MG63 (cell line): ENCODE data around the gene EGLN1. TPM values are rescaled to one million over a fixed set of nuclear protein-coding genes. Genes with fewer than 3 reads are reported as not detected.

Source experiments
- DNase-seq: peaks from one replicate; pipeline ENCODE4 v3.0.0-alpha.2; 2020
- H3K27me3 ChIP-seq: fragments of 250-450 bp; sonication (Bioruptor Pico); 2 replicates; pipeline ENCODE4 v1.5.1; 2020; ENCODE audit warnings: mild to moderate bottlenecking, moderate library complexity
- H3K36me3 ChIP-seq: fragments of 250-450 bp; sonication (Bioruptor Pico); 2 replicates; pipeline ENCODE4 v1.5.1; 2020; ENCODE audit warnings: mild to moderate bottlenecking, moderate library complexity
- H3K4me3 ChIP-seq: fragments of 250-450 bp; sonication (Bioruptor Pico); 2 replicates; pipeline ENCODE4 v1.5.1; 2020; ENCODE audit warnings: mild to moderate bottlenecking, moderate library complexity
- H3K9me3 ChIP-seq: fragments of 250-450 bp; sonication (Bioruptor Pico); 2 replicates; pipeline ENCODE4 v1.5.1; 2020; ENCODE audit warnings: mild to moderate bottlenecking, moderate library complexity
- total RNA-seq: library from RNA; depleted of rRNA; stranded (reverse); fragments of >200 nt; shearing (Covaris generic); gene quantifications from 2 replicates; pipeline ENCODE4 v1.2.3, GENCODE V29; 2014; ENCODE audit warnings: low replicate concordance

Gene EGLN1
- total RNA-seq, 1 experiment from 2014 or later: 37.4 TPM

DNA sequence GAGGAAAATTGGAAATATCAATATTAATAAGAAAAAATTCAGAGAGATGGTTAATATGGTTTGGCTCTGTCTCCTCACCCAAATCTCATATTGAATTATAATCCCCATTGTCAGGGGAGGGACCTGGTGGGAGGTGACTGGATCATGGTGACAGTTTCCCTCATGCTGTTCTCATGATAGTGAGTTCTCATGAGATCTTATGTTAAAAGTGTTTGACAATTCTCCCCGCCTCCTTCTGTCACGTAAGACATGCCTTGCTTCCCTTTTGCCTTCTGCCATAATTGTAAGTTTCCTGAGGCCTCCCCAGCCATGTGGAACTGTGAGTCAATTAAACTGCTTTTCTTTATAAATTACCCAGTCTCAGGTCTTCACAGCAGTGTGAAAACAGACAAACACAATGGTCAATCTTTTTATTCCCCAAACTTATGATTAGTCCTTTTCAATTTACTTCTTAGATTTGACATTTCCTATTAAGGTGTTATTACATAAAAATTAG, 11.0 kb downstream of the EGLN1 start:
- Histone ChIP-seq H3K4me3 (no peak overlapping the region), H3K9me3 (no peaks in the 10 kb centered on the region), H3K27me3 (no peaks in the 10 kb centered on the region), H3K36me3 (peaks cover 43% of the 10 kb centered on the region)
- no peak for DNase-seq

DNA sequence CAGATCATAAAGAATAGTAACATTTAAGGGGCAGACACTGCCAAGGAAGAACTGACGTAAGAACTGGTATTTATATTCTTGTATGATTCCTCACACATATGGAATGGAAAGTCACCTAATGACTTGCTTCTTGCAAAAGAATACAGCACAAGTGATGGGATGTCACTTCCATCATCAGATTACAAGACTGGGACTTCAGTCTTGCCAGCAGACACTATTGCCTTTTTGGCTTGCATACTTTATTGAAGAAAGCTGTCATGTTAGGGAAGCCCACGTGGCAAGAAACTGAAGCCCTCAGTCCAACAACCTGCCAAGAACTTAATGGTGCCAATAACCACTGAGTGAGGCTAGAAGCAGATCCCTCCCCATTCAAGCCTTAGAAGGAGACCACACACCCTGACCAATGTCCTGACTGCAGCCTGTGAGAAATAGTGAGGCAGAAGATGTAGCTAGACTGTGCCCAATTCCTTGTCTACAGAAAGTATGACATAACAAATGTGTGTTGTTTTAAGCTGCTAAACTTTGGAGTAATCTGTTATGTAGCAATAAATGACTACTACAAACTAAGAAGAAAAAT, 12.0 kb downstream of the EGLN1 start:
- Histone ChIP-seq H3K27me3 (no peaks in the 10 kb centered on the region), H3K36me3 (peaks cover 43% of the 10 kb centered on the region), H3K4me3 (no peak overlapping the region), H3K9me3 (no peaks in the 10 kb centered on the region)
- no peak for DNase-seq

DNA sequence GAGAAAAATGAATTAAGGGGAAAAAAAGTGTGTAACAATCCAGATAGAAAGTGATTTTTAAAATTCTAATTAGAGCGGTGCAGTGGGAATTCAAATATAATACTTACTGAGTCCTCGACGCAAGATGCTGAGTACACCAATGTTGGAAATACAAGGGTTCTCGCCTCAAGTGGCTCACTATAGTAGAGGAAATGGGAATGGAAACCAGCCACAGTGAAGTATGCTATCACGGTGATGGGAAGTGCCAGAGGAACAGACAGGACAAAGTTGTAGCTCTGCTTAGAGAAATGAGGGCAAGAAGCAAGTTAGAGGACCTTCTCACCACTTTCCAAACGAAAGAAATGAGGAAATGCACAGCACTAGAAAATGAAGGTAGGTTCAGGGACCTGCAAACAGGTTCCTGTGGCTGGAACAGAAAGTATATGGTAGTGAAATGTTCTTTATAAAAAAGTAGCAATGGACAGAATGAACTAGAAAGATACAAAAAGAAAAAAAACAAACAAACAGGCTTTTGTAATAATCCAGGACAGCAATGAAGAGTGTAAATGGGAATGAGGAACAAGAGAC, 13.5 kb downstream of the EGLN1 start:
- Histone ChIP-seq H3K9me3 (no peaks in the 10 kb centered on the region), H3K4me3 (no peak overlapping the region), H3K27me3 (no peaks in the 10 kb centered on the region), H3K36me3 (peaks cover 41% of the 10 kb centered on the region)
- DNase-seq: no peak

DNA sequence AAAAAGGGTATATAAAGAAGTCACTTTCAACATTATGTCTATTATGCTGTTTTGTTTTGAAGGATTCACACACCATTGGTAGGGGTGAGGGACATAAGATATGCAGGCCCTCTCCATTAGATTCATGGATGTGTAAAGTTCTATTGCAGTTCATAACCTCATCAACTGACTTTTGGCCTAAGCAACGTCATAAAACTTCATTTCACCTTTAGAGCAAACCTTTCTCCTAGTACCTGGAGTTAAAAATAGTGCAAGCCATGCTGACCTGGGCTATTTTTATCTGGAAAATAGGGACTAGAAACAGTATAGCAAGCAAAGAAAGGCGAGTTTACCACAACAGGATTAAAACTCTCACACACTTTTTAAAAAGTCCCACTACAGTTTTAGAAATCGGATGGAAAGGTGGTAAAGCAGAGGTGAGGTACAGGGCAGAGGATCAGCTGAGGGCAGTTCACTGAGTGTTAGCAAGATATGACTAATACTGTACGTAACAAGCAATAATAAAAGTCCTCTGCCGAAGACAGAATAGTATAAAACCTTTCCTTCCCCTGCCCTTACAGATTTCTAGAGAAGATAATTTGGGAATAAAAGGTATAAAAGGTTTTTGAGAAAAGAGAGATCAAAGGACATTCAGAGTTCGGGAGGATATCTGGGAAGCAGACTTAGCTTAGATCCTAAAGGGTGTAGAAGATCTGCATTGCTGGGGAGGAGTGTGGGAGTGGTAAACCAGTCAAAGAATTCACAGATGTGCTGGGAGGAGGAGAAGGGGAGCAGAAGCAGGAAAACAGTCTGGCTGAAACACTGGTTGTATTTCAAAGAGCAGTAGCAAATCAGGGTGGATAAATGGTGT, 14.3 kb downstream of the EGLN1 start:
- no peaks in the 10 kb centered on the region for H3K27me3 ChIP-seq
- H3K36me3 ChIP-seq: peaks cover 35% of the 10 kb centered on the region
- no peak for DNase-seq
- no peak overlapping the region for H3K4me3 ChIP-seq
- H3K9me3 ChIP-seq: no peaks in the 10 kb centered on the region

DNA sequence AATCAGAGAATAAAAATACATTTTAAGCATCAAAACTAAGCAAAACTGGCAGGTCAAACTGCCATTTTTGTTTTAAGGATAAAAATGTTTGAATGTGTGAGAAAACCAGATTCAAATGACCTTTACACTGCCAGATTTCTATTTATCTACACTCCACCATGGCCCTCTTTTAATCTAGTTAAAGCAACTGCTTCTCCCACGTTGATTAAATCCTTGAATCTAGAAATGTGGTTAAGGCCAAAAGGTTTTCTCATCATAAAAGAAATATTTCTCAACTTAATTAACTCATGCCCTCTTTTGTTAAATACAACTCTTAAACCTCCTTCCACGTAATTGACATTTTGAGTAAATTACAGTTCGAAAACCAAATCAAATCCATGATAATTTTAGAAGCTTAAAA, 15.0 kb downstream of the EGLN1 start:
- no peak for DNase-seq
- Histone ChIP-seq H3K36me3 (peaks cover 28% of the 10 kb centered on the region), H3K27me3 (no peaks in the 10 kb centered on the region), H3K9me3 (no peaks in the 10 kb centered on the region), H3K4me3 (no peak overlapping the region)

DNA sequence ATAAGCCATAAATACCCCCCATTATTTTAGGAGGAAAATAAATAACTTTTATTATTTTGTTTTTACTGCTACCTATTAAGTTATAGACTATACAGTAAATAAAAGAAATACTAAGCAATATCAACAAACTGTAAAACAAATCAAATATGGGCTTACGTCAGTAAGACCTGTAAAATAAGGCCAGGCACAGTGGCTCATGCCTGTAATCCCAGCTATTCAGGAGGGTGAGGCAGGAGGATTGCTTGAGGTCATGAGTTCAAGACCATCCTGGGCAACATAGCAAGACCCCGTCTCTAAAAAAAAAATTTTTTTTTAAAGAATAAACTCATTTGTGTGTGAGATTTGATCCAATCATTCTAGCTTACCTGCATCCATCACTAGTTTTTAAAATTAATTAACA, 17.8 kb downstream of the EGLN1 start:
- no peak for DNase-seq
- Histone ChIP-seq H3K9me3 (no peaks in the 10 kb centered on the region), H3K27me3 (no peaks in the 10 kb centered on the region), H3K36me3 (peaks cover 18% of the 10 kb centered on the region), H3K4me3 (no peak overlapping the region)

DNA sequence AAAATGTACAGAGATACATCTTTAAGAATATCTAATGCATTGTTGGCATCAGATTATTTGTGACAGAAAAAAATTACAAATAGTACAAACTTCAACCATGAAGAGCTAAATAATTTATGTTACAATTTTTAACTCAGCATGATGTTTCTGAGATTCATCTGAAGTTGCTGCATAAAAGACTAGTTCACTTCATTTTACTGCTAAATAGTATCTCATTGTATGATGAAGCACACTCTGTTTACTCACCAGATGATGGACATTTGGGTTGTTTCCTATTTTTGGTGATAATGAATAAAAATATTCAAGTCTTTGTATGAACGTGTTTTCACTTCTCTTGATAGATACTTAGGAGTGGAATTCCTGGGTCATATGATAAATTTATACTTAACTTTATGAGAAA, 20.6 kb downstream of the EGLN1 start:
- Histone ChIP-seq H3K4me3 (no peak overlapping the region), H3K27me3 (no peaks in the 10 kb centered on the region), H3K36me3 (peaks cover 10% of the 10 kb centered on the region), H3K9me3 (no peaks in the 10 kb centered on the region)
- no peak for DNase-seq

DNA sequence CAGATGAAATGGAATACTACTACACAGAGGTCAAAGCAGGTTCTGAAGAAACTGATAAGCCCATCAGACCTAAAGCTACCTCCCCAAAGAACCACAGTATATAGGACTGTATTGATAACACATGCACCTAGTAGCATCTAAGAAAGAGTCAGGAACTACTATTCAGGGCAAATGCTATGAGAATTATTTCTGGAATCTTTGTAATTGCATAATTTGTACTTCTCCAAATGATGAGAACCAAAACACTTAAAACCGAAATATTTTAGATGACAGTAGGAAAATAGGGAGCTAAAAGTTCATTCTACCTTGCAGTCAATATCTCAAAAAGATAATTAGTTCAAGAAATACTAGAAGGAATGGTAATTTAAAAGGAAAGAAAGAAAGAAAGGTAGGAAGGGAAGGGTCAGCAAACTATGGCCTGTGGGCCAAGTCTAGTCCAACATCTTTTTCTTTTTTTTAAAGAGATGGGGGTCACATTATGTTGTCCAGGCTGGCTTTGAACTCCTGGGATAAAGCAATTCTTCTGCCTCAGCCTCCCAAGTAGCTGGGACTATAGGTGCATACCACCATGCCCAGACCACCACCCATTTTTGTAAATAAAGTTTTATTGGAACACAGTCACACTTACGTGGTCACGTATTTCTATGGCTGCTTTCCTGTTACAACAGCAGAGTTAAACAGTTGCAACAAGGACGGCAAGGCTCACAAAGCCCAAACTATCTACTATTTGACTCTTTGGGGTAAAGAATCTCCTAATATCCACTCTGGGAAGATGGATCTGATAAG, 24.0 kb downstream of the EGLN1 start:
- H3K27me3 ChIP-seq: no peaks in the 10 kb centered on the region
- peaks cover 6% of the 10 kb centered on the region for H3K36me3 ChIP-seq
- no peak for DNase-seq
- H3K9me3 ChIP-seq: no peaks in the 10 kb centered on the region
- H3K4me3 ChIP-seq: no peak overlapping the region

DNA sequence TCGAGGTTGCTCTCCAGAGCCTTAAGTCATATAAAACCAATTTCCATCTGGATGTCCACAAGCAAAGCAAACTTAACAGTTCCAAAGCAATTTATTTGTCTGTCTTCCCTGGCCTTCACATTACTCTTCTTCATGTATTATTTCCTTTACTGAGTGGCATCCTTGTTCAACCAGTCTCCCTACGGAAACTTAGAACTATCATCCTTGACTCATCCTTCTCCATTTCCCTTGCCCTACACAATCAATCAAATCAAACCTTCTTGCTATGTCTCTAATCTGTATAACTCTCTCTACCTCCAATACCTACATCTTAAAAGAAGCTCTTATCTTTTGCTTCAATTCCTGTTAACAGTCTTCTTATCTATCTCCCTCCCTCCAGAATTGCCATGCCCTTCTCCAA, 25.4 kb downstream of the EGLN1 start:
- Histone ChIP-seq H3K36me3 (peaks cover 4% of the 10 kb centered on the region), H3K27me3 (no peaks in the 10 kb centered on the region), H3K9me3 (no peaks in the 10 kb centered on the region), H3K4me3 (no peak overlapping the region)
- DNase-seq: no peak

DNA sequence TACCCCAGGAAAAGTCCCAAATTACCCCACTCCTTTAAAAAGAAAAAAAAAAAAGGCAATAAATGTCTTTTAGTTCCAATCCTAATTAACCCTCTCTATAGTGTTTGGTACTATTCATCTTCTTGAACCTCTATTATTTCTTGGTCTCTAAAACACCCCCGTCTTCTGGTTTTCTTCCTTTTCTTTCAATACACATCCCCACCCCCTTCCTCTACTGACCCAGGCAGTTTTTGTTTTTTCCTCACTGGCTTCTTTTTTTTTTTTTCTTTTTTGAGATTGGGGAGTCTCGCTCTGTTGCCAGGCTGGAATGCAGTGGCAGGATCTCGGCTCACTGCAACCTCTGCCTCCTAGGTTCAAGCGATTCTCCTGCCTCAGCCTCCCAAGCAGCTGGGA, 26.1 kb downstream of the EGLN1 start:
- H3K36me3 ChIP-seq: peaks cover 4% of the 10 kb centered on the region
- H3K4me3 ChIP-seq: no peak overlapping the region
- DNase-seq: no peak
- no peaks in the 10 kb centered on the region for H3K27me3 ChIP-seq
- H3K9me3 ChIP-seq: no peaks in the 10 kb centered on the region

DNA sequence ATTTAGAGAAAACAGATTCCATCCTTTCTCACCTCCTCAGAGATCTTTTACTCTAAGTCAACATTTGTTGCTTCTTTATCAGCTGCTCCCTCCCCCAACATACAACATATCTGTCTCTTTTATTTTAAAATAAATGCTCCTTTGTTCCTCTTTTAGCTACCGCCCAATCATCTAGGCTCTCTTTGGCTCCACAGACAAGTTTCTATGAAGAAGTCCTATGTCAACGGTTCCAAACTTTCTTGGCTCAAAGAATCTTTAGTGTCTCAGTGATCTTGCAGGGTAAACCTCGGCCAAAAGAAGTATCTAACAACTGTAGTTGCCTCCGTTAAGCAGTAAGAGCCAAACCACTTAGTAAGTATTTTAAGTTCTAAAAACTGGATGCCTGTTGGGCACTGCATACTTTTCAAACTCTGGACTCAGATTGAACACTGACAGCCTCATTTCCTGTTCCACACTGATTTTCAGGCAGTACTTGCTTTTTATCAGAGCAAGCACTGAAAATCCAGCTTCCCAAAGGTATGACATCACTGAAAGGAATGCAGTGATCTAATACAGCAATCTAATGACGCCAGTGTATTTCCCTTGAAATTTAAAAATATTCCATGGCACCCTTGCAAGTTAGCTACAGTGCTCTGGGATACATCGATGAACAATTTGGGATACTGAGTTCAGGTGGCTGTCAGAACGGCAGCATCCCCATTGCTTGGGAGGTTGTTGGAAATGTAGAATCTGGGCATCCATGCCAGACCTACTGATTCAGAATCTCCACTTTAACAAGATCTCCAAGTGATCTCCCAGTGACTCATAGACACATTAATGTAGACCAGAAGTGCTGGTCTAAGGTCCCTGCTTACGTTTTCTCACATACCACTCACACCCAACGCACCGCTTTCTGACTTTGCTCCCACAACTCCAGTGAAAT, 26.8 kb downstream of the EGLN1 start:
- Histone ChIP-seq H3K4me3 (peak overlapping the region; percentile 5), H3K9me3 (no peaks in the 10 kb centered on the region), H3K36me3 (peaks cover 4% of the 10 kb centered on the region), H3K27me3 (no peaks in the 10 kb centered on the region)
- peak; percentile 69 for DNase-seq

DNA sequence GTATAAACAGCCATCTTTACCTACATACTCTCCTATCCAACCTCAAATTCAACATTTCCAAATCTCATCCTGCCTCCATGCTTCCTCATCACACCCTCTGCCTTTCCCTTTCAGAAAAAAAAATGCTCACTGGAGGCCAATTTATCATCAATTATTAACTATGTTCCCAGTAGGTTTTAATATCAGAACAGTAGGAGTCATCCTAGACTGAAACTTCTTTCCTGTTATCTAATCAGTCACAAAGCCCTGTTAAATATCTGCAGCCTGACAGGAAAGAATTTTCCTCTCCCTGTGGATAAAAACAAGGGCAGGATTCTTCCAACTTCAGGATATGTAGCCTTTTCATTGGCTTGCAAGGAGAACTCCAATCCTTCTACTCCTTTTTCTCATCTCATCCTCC, 28.4 kb downstream of the EGLN1 start:
- no peak for DNase-seq
- Histone ChIP-seq H3K27me3 (no peaks in the 10 kb centered on the region), H3K36me3 (peaks cover 4% of the 10 kb centered on the region; the same call in 1 of the 2 replicates), H3K9me3 (no peaks in the 10 kb centered on the region), H3K4me3 (no peak overlapping the region)

DNA sequence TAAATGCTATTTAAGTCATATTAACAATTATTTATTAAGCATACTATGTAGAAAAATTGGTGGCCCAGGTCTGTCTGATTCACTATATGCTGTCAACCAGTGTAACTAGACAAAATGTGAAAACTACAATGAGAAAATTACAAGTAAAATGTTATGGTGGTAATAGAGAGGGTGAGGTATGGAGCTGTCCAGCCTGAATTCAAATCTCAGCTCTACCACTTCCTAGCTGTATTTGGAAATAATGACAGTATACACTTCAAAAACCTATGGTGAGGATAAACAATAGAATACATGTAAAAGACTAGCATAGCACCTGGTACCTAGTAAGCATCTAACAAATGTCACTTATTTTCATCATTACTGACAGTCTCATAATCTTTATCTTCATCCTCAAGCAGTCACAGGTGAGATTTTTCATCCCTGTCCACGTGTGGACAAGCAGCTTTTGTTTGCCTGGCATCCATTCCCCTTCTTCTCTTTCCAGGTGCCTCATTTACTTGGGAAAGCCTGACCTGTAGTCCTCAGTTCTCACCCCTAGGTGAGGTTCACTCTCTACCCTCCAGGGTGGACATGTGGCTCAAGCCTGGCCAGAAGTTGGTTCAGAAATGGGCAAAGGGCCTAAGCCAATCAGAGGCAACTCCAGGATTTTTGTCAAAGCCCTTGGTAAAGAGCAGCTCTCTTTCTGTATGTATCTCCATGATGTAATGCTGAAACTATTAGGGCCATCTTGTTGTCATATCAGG, 29.5 kb downstream of the EGLN1 start:
- H3K9me3 ChIP-seq: no peaks in the 10 kb centered on the region
- H3K27me3 ChIP-seq: no peaks in the 10 kb centered on the region
- no peak for DNase-seq
- H3K36me3 ChIP-seq: peaks cover under 1% of the 10 kb centered on the region; the same call in 1 of the 2 replicates
- H3K4me3 ChIP-seq: no peak overlapping the region

DNA sequence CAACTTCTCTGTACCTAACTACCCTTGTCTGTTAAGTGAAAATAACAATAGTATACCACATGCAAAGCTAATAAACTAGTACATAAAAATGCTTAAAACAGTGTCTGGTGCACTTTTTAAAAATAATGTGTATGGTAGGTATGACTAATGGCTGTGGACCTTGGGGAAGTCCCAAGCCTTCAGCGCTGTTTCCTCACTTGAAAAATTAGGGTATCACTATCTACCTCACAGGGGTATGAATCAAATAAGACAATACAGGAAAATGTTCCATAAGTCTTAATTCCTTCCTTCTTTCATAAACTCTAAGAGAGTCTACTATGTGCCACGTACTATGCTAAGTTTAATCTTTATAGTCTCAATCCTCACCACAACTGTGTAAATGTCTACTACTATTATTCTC, 32.0 kb downstream of the EGLN1 start:
- Histone ChIP-seq H3K9me3 (no peaks in the 10 kb centered on the region), H3K4me3 (no peak overlapping the region), H3K27me3 (no peaks in the 10 kb centered on the region), H3K36me3 (no peaks in the 10 kb centered on the region)
- peak; percentile 25 for DNase-seq
